Right lobe of liver (tissue), 6 donors: ENCODE results near the gene PYGB. TPM values are rescaled to one million over a fixed set of nuclear protein-coding genes. Genes with fewer than 3 reads are reported as not detected.

ENCODE experiments used
- ATAC-seq, 4 donors: fragments of 200-7000 bp; cut with Tn5 transposase; one replicate each; pipeline ENCODE4 v1.9.1; 2020; ENCODE audit warnings: mild to moderate bottlenecking in 4 of 4, moderate library complexity in 4 of 4
- DNase-seq, 3 donors: peaks; one replicate each; pipeline ENCODE4 v3.0.0-alpha.2; 2020
- H3K27ac ChIP-seq, 3 donors: fragments of 200-600 bp; one replicate each; pipeline ENCODE4 v1.8.0; 2022
- H3K27me3 ChIP-seq, 2 donors: fragments of 200-600 bp; one replicate each; pipeline ENCODE4 v1.8.0; 2022
- H3K36me3 ChIP-seq, 4 donors: fragments of 200-600 bp; sonication (generic) in 1 of 4; one replicate each; pipeline versions ENCODE4 v1.5.1 to v1.8.0; 2017 to 2022; ENCODE audit warnings: control low read depth in 1 of 4
- H3K4me1 ChIP-seq, 4 donors: fragments of 200-600 bp; sonication (generic) in 1 of 4; one replicate each; pipeline versions ENCODE4 v1.5.1 to v1.8.0; 2017 to 2022; ENCODE audit warnings: control low read depth in 1 of 4
- H3K4me3 ChIP-seq, 3 donors: fragments of 200-600 bp; one replicate each; pipeline ENCODE4 v1.8.0; 2022
- H3K9me3 ChIP-seq, 4 donors: fragments of 200-600 bp; sonication (generic) in 1 of 4; one replicate each; pipeline versions ENCODE4 v1.5.1 to v1.8.0; 2017 to 2022; ENCODE audit warnings: control low read depth in 1 of 4
- CTCF ChIP-seq, 4 donors: fragments of 200-600 bp in 3 of 4; fragments of 450-650 bp in 1 of 4; IDR thresholded peaks; one replicate each; pipeline versions ENCODE4 v1.5.1 to v1.8.0; 2016 to 2022; ENCODE audit warnings: antibody characterized with exemption in 4 of 4, mild to moderate bottlenecking in 2 of 4
- POLR2A ChIP-seq: fragments of 450-650 bp; IDR thresholded peaks from one replicate; pipeline ENCODE4 v1.6.1; 2017; ENCODE audit warnings: antibody characterized with exemption, mild to moderate bottlenecking
- WGBS: methylation state at CpG from one replicate; pipeline ENCODE4 v1.1.6; 2018; ENCODE audit warnings: low coverage, low lambda C conversion rate; ENCODE audit not compliant: insufficient coverage; ENCODE audit errors: missing lambda C conversion rate; 5-methylcytosine and 5-hydroxymethylcytosine counted together
- intact Hi-C, 2 donors: fragments of 100-400 bp; cut with DNase I; formaldehyde crosslinking; loops; one replicate each; pipeline versions ENCODE4 v1.11.2 to v1.14.1; 2022
- total RNA-seq, 6 experiments: library from RNA; depleted of rRNA in 2 of 6; stranded (reverse); fragments of >200 nt in 2 of 6; fragmentation: NEBNext Ultra II Directional in 3 of 6; extraction: Animal tissue kit (Norgen Biotek cat#: 25700) in 3 of 6; gene quantifications; one replicate each; pipeline versions ENCODE4 v1.1.0 to v1.2.4, GENCODE V29; 2016 to 2023
- donor health status: DM: no; HTN: yes; CAD: no.
- donor health status: DM: no; HTN: no; CAD: no.
- donor health status: DM: no; HTN: no; CAD: no.
- donor health status: DM: no; HTN: yes; CAD: no.
- donor health status: DM: no; HTN: yes; CAD: no.

Gene PYGB
- total RNA-seq, 6 experiments from 2014 or later = 6.6 to 27.4 (median 13.2) TPM

- DNase-seq (peak in 2 of 3 donors; percentile 47 to 77), ATAC-seq (peak; percentile 8 to 78 (median 62))
- intact Hi-C loops = loop anchor here in 1 of 2 donors (10.0 kb wide), 1 partner anchor 74 kb away; no protein-coding TSS in a partner anchor
- peaks cover 0 to 7% (median 0%) of the 10 kb centered on the region in 4 donors for H3K36me3 ChIP-seq
- no peaks in the 10 kb centered on the region for H3K27me3 ChIP-seq
- TF ChIP-seq POLR2A (no peak), CTCF (IDR thresholded peaks at IDR 0.05) (no peak)
- H3K9me3 ChIP-seq = no peaks in the 10 kb centered on the region
- no peak overlapping the region for H3K4me3 ChIP-seq
- 81% methylated on average over 8 of the region's 15 CpGs for WGBS
- H3K27ac ChIP-seq = no peak overlapping the region
- peaks cover 0 to 2% (median under 1%) of the 10 kb centered on the region in 4 donors for H3K4me1 ChIP-seq
Observed at GRCh38 chr20:25220810-25221591, 26.9 kb upstream of the PYGB start.

- Histone ChIP-seq H3K9me3 (no peaks in the 10 kb centered on the region), H3K27ac (no peak overlapping the region), H3K4me3 (no peak overlapping the region), H3K27me3 (no peaks in the 10 kb centered on the region), H3K4me1 (peaks cover 0 to 11% (median 5%) of the 10 kb centered on the region in 4 donors), H3K36me3 (peaks cover 0 to 7% (median 0%) of the 10 kb centered on the region in 4 donors)
- 93% methylated on average over 16 of the region's 29 CpGs for WGBS
- ATAC-seq (no peak), DNase-seq (no peak)
- intact Hi-C loops = loop anchor here in 1 of 2 donors (10.0 kb wide), 1 partner anchor 73 kb away; no protein-coding TSS in a partner anchor
- no peak for TF ChIP-seq POLR2A
- no peak for TF ChIP-seq CTCF (IDR thresholded peaks at IDR 0.05)
Observed at GRCh38 chr20:25221592-25222460, 26.1 kb upstream of the PYGB start.

- Histone ChIP-seq H3K4me1 (peaks cover 0 to 19% (median 9%) of the 10 kb centered on the region in 4 donors), H3K27ac (no peak overlapping the region), H3K36me3 (peaks cover 0 to 5% (median 0%) of the 10 kb centered on the region in 4 donors), H3K9me3 (no peaks in the 10 kb centered on the region), H3K27me3 (no peaks in the 10 kb centered on the region), H3K4me3 (no peak overlapping the region)
- DNase-seq (no peak), ATAC-seq (no peak)
- 75% methylated on average over 3 of the region's 21 CpGs for WGBS
- TF ChIP-seq CTCF (IDR thresholded peaks at IDR 0.05) (no peak), POLR2A (no peak)
- intact Hi-C loops = loop anchor here in 1 of 2 donors (10.0 kb wide), 1 partner anchor 72 kb away; no protein-coding TSS in a partner anchor
Observed at GRCh38 chr20:25222461-25223178, 25.3 kb upstream of the PYGB start.

- Histone ChIP-seq H3K36me3 (peaks cover 0 to 2% (median 0%) of the 10 kb centered on the region in 4 donors), H3K4me3 (no peak overlapping the region), H3K27me3 (no peaks in the 10 kb centered on the region), H3K4me1 (peaks cover 0 to 20% (median 9%) of the 10 kb centered on the region in 4 donors), H3K27ac (no peak overlapping the region), H3K9me3 (no peaks in the 10 kb centered on the region)
- intact Hi-C loops = loop anchor here in 1 of 2 donors (10.0 kb wide), 1 partner anchor 72 kb away; no protein-coding TSS in a partner anchor
- DNase-seq (no peak), ATAC-seq (peak in 1 of 4 donors; percentile 53)
- 100% methylated on average over 6 of the region's 8 CpGs for WGBS
- no peak for TF ChIP-seq CTCF (IDR thresholded peaks at IDR 0.05)
- TF ChIP-seq POLR2A = no peak
Observed at GRCh38 chr20:25223179-25223661, 24.7 kb upstream of the PYGB start.
